NCI-H510A treated with DMSO at 0.1 percent for 48 hours (cell line): ENCODE measurements around the gene ARIH2.
"Not testable (repeated sequence)": the region's sequence is repeated elsewhere in the genome, so short reads cannot be mapped to it uniquely, and the experiment has no call there.

Experiments
- DNase-seq: peaks from one replicate; lab custom pipeline; 2025; lab: John Stamatoyannopoulos, UW

ARIH2 gene

DNA sequence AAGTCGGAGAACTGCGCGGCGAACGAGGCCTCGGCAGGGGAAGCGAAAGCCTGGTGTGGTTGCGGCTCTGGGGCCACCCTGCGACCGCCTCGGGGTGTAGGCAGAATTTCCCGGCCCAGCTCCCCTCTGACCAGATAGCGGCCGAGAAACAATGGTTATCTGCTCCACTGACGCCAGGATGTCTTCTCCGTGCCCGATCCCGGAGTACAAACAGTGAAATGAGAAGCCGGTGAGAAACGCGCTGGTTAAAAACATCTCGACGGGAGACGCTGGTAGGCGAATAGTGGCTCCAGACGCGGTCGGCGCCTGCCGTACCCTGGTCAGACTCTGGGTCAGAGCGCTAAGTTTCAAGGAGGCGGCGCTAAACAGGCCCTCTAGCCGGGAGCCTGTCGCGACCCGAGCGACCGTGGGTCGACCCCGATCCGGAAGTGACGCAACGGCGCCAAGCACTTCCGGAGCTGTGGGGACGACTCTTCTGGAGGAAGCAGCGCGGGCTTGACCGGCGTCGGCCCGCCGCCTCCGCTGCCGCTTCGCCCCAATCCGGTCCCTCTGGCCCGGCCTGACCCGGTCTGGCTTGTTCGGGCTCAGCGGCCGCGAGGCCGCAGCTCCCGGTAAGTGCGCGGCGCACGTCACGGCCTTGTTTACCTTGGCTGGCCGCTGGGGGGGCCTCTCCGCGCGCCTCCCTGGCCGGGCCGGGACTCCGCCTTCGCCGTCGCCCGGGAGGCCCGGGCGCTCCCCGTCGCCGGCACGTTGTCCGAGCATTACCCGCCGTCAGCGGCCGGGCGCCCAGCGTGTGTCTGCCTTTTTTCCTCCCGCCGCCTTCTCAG lies at the start of gene ARIH2:
ARIH2 (plus strand) TSS at position 455 of the 827 bp plus-strand sequence. CDS start 8,717 bp downstream, outside the sequence.
- DNase-seq, result peak; percentile 65

DNA sequence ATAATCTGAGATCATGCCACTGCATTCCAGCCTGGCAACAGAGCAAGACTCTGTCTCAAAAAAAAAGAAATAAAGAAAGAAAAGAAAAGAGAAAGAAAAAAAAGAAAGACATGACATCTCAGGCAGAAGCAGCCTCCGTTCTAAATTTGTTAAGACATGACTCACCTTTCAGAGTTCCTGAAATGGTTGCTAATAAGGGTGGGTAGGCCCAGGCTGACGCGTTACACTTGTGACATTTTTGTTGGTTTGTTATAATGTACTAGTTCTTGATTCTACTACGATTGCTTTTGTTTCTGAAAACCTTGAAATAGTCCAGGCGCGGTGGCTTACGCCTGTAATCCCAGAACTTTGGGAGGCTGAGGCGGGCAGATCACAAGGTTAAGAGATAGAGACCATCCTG lies 41.0 kb upstream of the ARIH2 start:
- DNase-seq, result no peak

DNA sequence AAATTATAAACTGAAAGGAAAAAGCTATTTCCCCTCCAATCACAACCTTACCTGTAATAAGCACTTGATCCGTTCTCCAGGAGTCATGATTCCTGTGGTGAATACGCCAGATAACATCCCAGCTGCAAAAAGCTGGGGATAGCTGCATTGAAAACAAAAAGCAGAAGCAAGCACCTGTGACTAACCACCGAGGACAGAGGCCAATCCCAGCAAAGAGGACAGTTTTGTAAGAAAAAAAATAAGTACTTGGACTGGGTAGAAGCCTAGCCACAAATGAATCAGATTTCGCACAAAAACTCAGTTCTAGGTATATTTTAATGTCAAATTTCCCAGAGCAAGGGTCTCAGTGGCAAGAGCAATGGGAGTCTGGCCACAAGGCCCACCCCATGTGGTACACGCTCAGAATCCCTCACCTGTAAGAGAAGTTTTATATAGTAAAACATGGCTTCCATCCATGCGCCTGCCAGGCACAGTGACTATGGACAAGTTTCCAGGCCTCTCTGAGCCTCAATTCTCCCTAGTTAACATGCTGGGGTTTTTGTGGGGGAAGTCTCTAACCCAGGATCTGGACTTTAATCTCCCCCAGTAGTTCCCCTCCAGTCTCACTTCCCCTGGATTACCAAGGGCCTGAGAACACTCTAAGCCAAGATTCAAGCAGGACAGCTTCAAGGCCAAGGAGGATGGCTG lies 39.2 kb upstream of the ARIH2 start:
- no peak for DNase-seq

DNA sequence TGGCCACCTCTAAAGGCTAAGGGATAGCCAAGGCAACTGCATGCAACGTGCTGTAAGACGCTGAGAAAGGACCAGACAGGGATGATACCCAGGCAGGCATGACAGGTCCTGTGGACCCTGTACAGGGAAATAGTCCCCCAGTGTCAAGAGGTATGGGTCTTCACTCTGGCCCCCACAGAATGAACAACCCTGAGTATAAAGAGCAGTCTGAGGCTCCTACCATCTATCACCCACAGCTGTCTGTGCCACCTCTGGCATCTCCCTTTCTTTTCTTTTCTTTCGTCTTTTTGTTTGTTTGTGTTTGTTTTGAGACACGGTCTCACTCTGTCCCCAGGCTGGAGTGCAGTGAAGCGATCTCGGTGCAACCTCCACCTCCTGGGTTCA lies 38.7 kb upstream of the ARIH2 start:
- no peak for DNase-seq

DNA sequence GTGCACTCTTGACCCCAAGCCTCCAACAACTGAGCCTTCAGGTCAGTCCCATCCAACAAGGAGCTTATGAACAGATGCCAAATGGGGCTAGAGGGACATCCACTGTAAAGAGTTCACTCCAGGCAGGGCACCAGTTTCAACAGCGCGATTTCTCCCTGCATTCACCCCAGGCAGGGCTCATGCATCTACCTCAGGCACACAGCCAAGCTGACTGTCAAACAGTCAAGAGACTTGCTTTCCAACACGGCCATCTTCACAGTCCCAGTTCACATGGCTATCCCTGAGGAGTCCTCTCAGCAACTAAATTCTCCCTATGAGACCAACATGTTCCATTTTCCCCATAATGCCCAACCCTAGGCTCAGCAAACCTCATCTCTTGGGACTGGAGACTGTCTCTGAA lies 37.6 kb upstream of the ARIH2 start:
- DNase-seq, result no peak

DNA sequence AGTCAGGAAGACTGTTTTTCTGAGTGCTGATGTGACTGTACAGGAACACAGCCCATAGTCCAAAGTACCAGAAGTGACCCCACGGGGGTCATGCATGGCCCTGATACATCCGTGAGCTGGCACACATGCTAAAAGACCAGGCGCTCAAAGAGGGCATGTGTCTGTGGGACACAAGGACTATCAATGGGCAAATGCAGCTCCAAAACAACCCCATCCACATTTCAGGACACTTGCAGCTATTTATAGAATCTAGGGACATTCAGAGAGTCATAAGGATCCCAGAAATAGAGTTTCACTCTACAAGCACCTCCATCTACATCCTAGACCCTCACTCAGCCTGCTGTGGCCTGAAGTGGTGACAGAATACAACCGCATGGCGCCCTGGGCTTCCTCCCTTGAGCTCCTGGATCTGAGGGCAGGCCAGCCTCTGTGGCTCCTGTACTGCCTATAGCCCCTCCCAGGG lies 37.0 kb upstream of the ARIH2 start:
- DNase-seq, result no peak

DNA sequence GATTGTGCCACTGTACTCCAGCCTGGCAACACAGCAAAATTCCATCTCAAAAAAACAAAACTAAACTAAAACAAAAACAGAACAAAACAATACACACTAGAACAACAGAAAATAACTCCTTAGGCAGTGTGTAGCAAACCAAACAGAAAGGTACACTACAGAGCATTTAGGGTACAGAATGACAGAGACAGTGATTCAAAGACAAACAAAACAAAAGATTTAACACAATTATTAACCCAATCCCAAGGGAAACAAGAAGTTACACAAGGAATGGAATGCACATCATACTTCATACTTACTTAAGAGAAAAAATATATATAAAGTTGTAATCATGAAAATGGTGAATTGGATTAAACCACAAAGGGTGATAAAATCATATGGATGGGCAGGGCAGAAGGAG lies 32.9 kb upstream of the ARIH2 start:
- no peak for DNase-seq

DNA sequence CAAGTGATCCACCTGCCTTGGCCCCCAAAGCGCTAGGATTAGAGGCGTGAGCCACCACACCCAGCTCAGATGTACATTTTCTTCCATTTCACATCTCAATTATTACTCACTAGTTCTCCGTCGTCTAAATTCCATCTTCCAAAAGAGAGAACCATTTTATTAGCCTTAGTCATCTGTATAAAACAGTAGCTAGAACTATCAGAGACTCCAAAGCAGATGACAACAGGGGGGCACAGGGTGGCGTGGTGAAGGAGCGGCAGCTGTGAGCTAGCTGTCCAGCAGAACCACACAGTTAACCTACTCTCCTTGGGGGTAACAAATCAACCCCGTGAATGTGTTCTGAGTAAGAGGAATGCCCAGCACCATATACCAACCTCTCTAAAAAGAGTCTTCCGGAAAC lies 27.0 kb upstream of the ARIH2 start:
- DNase-seq, result no peak

DNA sequence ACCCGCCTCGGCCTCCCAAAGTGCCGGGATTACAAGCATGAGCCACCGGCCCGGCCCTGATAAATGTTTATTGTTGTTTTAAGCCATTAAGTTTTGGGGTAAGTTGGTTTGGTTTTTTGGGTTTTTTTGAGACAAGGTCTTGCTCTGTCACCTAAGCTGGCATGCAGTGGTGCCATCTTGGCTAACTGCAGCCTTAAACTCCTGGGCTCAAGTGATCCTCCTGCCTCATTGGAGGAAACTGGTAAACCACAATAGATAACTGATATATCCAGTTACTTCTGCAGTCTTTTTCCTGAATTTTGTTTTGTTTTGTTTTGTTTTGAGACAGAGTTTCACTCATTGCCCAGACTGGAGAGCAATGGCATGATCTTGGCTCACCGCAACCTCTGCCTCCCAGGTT lies 24.1 kb upstream of the ARIH2 start:
- no peak for DNase-seq

DNA sequence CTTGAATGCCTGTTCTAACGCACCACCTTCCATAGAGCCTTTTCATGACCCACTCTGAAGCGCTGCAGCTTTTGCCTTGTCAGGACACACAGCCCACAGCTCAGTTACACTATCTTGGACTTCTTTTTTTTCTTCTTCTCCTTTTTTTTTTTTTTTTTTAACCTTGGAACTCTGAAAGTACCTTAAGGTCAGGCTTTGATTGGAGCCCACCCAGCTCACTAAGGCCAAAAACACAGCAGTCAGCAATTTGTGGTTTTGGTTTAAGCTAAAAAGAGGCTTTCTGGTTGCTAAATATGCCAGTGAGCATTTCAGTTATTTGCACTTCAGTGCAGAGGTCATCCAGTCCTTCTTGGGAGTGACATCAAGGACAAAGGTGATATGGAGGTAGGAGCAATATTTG lies 21.7 kb upstream of the ARIH2 start:
- no peak for DNase-seq

DNA sequence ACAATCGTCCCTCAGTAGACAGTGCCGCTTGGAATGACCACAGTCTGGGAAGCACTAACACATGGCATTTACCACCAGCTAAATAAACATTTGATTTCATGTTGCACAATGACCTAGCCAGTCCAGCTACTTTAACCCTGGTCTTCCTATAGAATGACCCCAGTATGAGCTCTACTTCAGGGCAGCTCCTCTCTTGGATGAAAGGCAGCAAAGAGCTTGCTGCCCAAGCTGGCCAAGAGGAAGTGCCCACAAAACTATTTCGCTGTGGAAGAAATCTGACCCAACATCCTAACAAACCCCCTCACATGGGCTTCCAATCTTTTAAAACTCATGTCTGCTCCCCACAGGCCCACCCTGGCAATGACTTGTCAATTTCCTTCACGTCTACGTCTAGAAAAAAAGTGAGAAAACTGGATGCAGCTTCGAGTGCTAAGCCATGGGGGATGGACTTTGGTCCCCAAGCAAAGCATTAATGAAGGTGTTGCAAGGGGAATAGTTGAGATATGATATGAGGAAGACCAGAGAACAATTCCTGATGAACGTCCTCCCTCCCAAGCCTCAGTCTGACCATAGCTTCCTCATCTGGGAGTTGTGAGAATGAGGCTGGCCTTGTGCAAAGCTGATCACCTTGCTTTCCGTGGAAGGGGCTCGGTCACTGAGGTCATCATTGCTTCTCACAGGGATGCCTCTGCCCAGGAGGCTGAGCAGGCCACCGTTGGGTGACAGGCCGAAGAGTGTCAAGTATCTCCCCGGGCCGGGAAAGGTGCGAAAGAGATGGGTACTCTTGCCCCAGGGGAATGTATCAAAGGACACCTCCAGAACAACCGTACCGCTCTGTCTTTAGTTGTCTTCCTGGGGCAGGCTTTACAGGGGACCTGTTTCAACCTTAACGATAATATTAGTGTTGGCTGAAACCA lies 20.9 kb upstream of the ARIH2 start:
- no peak for DNase-seq

DNA sequence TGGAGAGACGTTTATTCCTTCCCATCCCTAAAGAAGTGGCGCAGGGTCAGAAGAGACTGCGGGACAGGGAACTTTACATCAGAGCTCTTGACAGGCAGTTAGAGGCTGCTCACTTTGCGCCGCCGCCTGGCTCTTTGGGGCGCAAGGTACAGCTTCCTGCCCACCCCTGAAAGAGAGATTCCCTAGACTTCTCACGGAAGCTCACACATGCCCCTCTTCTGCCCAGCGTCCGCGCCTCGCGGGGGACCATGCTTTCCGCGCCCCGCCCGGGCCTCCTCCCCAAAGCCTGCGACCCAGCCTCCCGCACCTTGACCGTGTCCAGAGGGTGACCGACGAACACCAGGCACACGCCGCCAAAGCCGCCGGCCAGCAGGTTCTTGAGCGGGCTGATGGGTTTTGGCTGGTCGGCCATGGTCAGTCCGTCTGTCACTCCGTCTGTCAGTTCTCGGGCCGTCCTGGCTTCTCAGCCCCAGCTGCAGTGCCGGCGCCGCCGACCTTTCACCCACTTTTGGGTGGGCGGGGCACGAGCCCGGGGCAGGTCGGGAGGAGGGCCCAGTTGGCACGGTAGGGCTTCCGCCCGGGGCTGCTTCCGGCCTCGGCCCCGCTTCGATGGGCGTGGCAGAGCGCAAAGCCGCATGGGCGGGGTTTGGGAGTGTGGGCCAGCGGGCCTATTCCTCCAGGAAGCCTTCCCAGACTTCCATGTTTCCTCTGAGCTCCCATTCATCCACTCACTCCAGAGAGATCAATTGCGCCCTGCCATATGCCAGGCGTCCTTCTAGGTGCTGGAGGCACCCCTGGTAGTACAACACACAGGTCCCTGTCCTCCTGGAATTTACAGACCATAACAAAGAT lies 20.0 kb upstream of the ARIH2 start, which contains the start of gene SLC25A20:
SLC25A20 (minus strand) TSS at position 500 of the 852 bp plus-strand sequence; CDS start at position 412, 88 bp downstream.
- DNase-seq, result peak; percentile 58

DNA sequence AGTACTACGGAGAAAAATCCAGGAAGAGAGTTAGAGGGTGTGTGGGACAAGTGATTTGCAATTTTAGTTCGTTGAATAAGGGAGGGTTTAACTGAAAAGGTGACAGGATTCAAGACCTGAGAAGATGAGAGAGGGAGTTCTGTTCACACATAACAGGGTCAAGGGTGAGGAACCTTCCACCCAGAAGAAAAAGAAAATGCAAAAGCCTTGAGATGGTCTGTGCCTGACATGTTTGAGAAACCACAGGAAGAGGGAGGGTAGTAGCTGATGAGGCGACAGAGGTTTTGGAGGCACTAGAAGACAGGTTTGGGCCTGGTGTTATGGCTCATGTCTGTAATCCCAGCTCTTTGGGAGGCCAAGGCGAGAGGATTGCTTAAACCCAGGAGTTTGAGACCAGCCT lies 19.4 kb upstream of the ARIH2 start:
- DNase-seq, result no peak

DNA sequence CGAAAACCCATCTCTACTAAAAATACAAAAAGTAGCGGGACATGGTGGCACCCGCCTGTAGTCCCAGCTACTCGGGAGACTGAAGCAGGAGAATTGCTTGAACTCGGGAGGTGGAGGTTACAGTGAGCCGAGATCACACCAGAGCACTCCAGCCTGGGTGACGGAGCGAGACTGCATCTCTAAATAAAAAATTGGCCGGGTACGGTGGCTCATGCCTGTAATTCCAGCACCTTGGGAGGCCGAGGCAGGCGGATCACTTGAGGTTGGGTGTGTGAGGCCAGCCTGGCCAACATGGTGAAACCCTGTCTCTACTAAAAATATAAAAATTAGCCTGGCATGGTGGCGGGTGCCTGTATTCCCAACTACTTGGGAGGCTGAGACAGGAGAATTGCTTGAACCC lies 11.6 kb upstream of the ARIH2 start:
- DNase-seq, result not testable (repeated sequence)

DNA sequence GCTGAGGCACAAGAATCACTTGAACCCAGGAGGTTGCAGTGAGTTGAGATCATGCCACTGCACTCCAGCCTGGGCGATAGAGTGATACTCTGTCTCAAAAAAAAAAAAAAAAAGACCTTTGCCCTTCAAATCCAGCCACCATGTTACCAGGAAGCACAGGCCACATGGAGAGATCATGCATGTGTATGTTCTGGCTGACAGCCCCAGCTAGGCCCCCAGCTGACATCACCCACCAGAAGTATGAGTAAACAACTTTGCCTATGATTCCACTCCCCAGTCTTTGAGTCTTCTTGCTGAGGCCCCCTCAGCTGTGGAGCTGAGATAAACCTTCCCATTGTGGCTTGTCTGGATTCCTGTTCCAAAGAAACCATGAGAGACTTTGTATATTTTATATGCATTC lies 3.3 kb upstream of the ARIH2 start:
- no peak for DNase-seq

DNA sequence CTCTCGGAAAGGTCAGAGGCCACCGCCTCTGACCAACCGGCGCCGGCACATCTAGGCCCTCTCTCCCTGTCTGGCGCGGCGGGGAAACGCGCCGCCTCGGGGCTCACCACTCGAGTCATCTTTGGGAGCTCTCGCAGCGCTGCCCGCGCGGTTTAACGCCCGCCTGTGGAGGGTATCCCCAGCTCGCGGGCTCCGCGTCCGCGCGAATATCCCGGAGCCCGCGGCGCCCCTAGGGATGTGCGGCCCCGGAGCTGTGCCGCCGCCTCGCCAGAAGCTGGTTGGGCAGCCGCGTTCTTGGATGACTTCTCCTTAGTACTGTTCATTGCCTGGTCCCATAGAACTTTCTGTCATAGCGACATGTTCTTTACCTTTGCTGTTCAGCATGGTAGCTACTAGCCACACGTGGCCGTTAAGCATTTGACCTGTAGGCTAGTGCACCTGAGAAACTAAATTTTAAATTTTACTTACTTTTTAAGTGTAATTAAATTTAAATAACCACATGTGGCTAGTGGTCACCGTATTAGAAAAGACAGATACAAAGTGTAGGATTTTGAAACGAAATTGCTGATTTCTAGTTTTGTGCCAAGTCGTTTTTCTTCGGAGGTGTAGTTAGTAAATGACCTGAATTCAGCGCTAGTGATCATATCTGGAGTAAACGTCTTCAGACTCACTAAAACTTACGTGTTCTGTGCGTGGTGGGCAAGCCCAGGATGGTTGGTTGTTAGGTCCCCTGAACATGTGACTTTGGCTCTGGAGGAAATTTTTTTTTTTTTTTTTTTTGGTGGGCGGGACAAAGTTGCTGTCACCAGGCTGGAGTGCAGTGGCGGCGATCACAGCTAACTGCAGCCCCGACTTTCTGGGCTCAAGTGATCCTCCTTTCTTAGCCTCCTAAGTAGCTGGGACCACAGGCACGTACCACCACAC lies 835 bp downstream of the ARIH2 start:
- DNase-seq, result no peak

DNA sequence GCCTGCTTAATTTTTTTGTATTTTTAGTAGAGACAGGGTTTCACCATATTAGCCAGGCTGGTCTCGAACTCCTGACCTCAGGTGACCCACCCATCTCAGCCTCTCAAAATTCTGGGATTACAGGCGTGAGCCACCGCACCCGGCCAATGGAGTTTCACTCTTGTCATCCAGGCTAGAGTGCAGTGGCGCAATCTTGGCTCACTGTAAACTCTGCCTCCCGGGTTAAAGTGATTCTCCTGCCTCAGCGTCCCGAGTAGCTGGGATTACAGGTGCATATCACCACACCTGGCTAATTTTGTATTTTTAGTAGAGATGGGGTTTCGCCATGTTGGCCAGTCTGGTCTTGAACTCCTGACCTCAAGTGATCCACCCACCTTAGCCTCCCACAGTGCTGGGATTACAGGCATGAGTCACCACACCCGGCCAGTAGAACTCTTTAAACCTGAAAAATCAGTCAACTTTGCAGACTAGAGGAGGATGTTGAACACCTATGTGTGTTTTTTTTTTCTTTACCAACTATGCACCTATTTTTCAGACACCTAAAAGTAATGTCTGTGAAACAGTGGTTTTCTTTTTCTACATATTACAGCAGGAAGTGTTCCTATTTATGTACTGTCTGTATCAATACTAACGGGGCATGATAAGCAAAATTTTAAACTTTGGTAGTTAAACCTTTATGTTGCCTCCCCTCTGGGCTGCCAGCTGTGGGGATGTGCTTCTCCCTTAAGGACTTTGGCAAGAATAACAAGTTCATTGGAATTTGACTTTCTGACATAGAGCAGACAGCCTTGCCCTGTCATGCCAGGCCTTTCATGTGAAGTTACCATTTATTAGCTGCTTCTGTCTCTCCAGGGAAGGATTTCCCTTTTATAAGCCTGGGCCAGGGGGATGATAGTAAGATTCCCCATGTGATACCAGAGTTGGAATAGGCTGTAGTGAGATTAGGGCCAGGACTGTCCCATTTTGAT lies 8.1 kb downstream of the ARIH2 start:
- DNase-seq, result no peak

DNA sequence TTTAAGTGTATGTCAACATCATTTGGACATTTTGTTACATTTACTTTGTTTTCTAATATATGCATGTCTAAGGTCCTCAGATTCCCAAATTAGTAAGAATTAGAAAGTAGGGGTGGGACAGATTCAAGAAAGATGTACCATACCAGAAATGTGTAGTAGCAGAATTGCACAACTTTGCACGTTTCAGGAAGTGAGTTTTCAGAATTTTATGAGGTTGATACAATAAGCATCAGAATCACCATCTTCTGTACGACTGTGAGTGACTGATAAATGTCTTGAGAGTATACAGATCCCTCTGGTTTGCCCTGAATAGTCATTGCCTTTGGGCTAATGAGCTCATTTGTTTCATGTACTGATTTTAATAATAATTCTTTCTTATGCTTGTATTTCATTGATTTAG lies 9.3 kb downstream of the ARIH2 start:
- no peak for DNase-seq

DNA sequence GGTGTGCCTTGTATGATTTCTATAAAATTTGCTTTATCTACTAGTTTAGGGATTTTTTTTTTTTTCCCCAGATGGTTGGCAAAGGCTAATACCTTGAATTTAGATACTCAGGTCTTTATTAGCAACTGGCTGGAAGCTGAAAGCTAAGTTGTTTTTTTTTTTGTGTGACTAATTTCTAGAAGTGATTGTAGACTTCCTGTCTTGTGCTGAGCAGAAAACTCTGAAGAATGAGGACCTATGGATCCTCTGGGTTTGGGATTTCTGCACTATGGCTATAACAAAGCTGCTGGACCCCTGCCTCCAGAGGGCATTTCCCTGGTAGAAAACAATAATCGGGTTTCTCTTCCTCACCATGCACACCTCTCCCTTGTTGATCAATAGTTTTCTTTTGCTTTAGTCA lies 10.0 kb downstream of the ARIH2 start:
- DNase-seq, result no peak
